Subcutaneous abdominal adipose tissue (tissue), 5 donors: ENCODE results near the gene RBP3.

Source experiments
- H3K27ac ChIP-seq: one replicate; pipeline ENCODE4 v1.7.0; 2013; ENCODE audit warnings: low read depth, mild to moderate bottlenecking, inconsistent platforms, low read length, moderate library complexity
- H3K27me3 ChIP-seq, 5 donors: one replicate each; pipeline ENCODE4 v1.7.0; 2013; ENCODE audit warnings: low read length in 5 of 5, inconsistent platforms in 1 of 5; ENCODE audit not compliant: control insufficient read depth in 5 of 5, insufficient read depth in 4 of 5
- H3K36me3 ChIP-seq, 5 donors: one replicate each; pipeline ENCODE4 v1.7.0; 2013; ENCODE audit warnings: low read length in 5 of 5; ENCODE audit not compliant: control insufficient read depth in 5 of 5, insufficient read depth in 5 of 5
- H3K4me1 ChIP-seq, 5 donors: one replicate each; pipeline ENCODE4 v1.7.0; 2013; ENCODE audit warnings: low read length in 5 of 5, mild to moderate bottlenecking in 3 of 5, moderate library complexity in 1 of 5; ENCODE audit not compliant: control insufficient read depth in 5 of 5, insufficient read depth in 5 of 5
- H3K4me3 ChIP-seq, 5 donors: one replicate each; pipeline ENCODE4 v1.7.0; 2013; ENCODE audit warnings: low read length in 5 of 5, low read depth in 1 of 5
- H3K9ac ChIP-seq, 5 donors: one replicate each; pipeline ENCODE4 v1.7.0; 2013; ENCODE audit warnings: low read length in 5 of 5, mild to moderate bottlenecking in 4 of 5, moderate library complexity in 3 of 5
- H3K9me3 ChIP-seq, 5 donors: one replicate each; pipeline ENCODE4 v1.7.0; 2013; ENCODE audit warnings: low read length in 5 of 5; ENCODE audit not compliant: control insufficient read depth in 5 of 5
- donor health status: healthy.
- donor health status: healthy.
- donor health status: healthy.
- donor health status: healthy.
- donor health status: healthy.

RBP3 gene

DNA sequence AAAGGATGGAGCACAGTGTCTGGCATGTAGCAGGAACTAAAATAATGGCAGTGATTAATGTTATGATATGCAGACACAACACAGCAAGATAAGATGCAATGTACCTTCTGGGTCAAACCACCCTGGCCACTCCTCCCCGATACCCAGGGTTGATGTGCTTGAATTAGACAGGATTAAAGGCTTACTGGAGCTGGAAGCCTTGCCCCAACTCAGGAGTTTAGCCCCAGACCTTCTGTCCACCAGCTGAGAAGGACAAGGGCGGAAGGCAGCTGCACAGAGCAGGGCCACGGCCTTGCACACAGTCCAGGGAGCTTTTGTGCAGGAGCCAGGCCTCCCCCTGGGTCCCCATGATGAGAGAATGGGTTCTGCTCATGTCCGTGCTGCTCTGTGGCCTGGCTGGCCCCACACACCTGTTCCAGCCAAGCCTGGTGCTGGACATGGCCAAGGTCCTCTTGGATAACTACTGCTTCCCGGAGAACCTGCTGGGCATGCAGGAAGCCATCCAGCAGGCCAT is at the start of gene RBP3:
Gene RBP3 (plus strand): TSS at position 226 of the 514 bp plus-strand sequence. CDS start 122 bp downstream, at position 348.
- Histone ChIP-seq H3K36me3 (no peaks in the 10 kb centered on the region), H3K4me3 (no peak within 1 kb of the TSS), H3K9me3 (no peaks in the 10 kb centered on the region), H3K27ac (no peak within 1 kb of the TSS), H3K27me3 (no peaks in the 10 kb centered on the region), H3K9ac (no peak within 1 kb of the TSS), H3K4me1 (peaks cover 0 to 3% (median 0%) of the 10 kb centered on the region in 5 donors)

DNA sequence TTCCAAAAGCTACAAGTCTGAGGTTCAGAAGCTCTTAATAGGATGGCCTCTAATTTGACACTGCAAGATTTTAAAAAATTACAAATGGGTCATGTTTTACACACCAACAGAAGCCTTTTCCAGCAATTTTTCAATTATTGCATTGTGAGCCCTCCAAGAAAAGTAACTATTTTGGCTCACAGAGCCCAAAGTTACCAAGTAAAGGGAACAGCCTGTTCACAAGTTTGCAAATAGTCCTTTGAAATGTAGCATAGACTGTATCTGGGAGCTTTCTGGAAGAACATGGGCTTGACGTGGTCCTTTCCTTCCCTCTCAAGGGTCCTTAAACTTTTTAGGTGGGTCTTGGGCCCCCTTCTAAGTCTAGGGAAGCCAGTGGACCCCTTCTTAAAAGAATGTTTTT is 49.4 kb upstream of the RBP3 start:
- H3K27ac ChIP-seq = no peak overlapping the region
- no peaks in the 10 kb centered on the region for H3K36me3 ChIP-seq
- no peaks in the 10 kb centered on the region for H3K9me3 ChIP-seq
- H3K9ac ChIP-seq = no peak overlapping the region
- H3K27me3 ChIP-seq = peaks cover 4 to 27% (median 20%) of the 10 kb centered on the region in 5 donors
- H3K4me3 ChIP-seq = no peak overlapping the region
- H3K4me1 ChIP-seq = peaks cover 2 to 38% (median 29%) of the 10 kb centered on the region in 5 donors

DNA sequence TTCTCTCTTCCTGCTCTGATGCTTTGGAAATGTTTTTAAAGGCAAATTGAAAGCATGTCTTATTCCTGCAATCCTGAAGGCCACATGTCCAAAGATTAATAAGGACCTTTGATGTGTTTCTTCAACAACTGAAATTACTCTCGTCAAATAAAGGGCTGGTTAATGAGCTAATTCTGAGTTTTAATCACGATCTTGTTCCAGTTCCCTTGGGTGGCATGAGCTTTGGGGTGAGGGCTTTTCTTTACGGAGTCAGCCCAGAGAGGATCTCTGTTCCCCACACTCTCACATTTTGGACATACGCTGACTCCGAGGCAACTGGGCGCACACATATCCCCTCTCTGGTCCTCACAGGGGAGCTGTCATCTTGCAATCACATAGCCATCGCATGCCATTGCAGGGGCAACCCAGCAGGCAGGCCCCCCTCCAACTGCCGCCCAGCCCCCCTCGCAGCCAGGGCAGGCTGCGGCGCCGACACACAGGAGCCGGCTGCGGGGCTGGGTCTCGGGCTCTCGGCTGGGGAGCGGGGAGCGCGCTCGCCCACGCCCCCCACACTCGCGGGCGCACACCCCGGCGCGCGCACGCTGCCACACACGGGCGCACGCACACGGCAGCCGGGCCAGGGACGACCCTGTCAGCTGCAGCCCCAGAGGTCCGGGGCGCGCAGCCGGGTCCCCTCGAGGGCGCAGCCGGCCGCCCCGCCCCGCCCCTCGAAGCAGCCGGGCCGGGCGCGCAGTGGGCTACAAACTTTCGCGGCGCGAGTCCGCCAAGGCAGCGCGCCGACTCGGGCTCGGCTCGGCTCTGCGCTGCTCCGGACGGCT is 48.3 kb upstream of the RBP3 start, which contains the start of gene GDF10:
Gene GDF10 (plus strand): TSS at position 587 of the 818 bp plus-strand sequence. CDS start 455 bp downstream, outside the sequence.
- peaks cover 3 to 38% (median 29%) of the 10 kb centered on the region in 5 donors for H3K4me1 ChIP-seq
- no peaks in the 10 kb centered on the region for H3K9me3 ChIP-seq
- peaks cover 4 to 25% (median 19%) of the 10 kb centered on the region in 5 donors for H3K27me3 ChIP-seq
- peak within 1 kb of the TSS in 2 of 5 donors; percentile 27 to 41 for H3K9ac ChIP-seq
- H3K4me3 ChIP-seq = peak within 1 kb of the TSS; percentile 42 to 65 (median 61)
- no peak within 1 kb of the TSS for H3K27ac ChIP-seq
- H3K36me3 ChIP-seq = no peaks in the 10 kb centered on the region

DNA sequence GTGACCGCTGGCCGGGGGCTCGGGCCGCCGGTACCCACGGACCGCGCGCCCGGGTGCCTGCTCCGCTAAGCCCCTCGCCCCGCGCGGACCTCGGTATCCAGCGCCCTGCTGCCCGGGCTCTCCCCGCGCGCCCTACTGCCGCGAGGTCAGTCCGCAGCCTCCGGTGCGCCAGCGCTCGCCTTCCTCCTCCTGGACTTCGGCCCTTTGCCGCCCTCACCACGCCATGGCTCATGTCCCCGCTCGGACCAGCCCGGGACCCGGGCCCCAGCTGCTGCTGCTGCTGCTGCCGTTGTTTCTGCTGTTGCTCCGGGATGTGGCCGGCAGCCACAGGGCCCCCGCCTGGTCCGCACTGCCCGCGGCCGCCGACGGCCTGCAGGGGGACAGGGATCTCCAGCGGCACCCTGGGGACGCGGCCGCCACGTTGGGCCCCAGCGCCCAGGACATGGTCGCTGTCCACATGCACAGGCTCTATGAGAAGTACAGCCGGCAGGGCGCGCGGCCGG is 47.7 kb upstream of the RBP3 start:
- Histone ChIP-seq H3K27me3 (peaks cover 4 to 25% (median 18%) of the 10 kb centered on the region in 5 donors), H3K27ac (no peak overlapping the region), H3K4me3 (peak overlapping the region in 4 of 5 donors; percentile 54 to 65 (median 62)), H3K36me3 (no peaks in the 10 kb centered on the region), H3K9me3 (no peaks in the 10 kb centered on the region), H3K4me1 (peaks cover 4 to 38% (median 29%) of the 10 kb centered on the region in 5 donors), H3K9ac (peak overlapping the region in 2 of 5 donors; percentile 27 to 41)

DNA sequence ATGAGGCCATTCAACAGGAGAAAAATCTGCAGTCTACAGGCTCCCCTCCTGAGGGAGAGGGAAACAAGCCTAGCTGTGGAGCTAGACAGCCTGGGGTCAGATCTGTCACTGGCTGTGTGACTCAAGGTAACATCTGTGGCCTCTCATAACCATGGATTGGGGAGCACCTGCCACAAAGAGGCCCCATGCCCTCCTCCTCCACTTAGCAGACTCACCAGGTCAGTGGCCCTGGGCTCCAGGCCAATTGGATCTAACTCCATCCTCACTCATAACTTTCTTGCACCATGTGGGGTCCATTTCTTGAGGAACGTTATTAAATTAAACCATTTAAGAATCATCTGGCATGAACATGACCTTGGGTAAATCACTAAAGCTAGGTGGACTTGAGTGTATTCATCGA is 46.3 kb upstream of the RBP3 start:
- Histone ChIP-seq H3K27me3 (peaks cover 4 to 24% (median 20%) of the 10 kb centered on the region in 5 donors), H3K9me3 (no peaks in the 10 kb centered on the region), H3K9ac (no peak overlapping the region)

DNA sequence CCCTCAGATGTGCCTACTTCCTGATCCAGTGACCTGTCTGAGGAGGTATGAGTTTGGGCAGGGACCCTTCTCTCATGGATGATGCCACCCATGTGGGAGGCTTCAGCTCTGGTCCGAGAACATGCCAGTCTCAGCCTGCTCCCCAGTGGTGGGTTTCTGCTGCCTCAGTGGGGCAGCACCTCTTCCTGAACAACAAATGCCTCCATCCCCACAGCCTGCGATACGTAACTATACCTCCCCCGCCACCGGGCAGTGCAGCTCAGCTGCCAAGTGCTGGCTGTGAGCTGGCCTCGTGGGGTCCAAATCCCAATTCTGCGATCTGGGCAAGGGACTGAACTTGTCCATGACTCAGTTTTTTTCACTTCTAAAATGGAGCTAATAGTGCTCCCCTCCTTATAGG is 45.1 kb upstream of the RBP3 start:
- H3K4me3 ChIP-seq = no peak overlapping the region
- no peak overlapping the region for H3K9ac ChIP-seq
- H3K9me3 ChIP-seq = no peaks in the 10 kb centered on the region
- no peaks in the 10 kb centered on the region for H3K36me3 ChIP-seq
- peaks cover 2 to 24% (median 18%) of the 10 kb centered on the region in 5 donors for H3K4me1 ChIP-seq
- no peak overlapping the region for H3K27ac ChIP-seq
- H3K27me3 ChIP-seq = peaks cover 4 to 26% (median 22%) of the 10 kb centered on the region in 5 donors

More for the DNA sequence above, 46.3 kb upstream of the RBP3 start:
- peak overlapping the region in 3 of 5 donors; percentile 54 to 65 (median 61) for H3K4me3 ChIP-seq
- H3K4me1 ChIP-seq = peaks cover 2 to 26% (median 23%) of the 10 kb centered on the region in 5 donors
- no peak overlapping the region for H3K27ac ChIP-seq
- no peaks in the 10 kb centered on the region for H3K36me3 ChIP-seq

DNA sequence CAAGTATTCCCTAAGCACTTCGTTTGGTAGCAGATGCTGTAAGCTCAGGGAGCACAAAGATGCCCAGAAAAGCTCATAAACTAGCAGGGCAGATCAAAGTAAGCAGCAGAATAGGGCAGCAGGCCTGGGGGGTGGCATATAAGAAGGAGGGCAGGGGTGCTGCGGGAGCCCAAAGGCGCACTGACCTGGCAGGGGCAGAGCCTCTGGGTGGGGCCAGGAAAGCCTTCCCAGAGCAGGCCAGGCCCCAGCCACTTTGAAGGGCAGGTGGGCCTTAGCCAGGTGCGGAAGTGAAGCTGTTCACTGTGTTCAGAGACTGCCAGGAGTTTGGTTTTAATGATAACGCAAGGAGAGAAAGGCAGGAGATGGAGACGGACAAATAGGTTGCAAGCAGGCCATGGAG is 44.3 kb upstream of the RBP3 start:
- Histone ChIP-seq H3K4me3 (no peak overlapping the region), H3K9ac (no peak overlapping the region), H3K27ac (no peak overlapping the region), H3K36me3 (no peaks in the 10 kb centered on the region), H3K4me1 (peaks cover 2 to 24% (median 18%) of the 10 kb centered on the region in 5 donors), H3K27me3 (peaks cover 4 to 26% (median 22%) of the 10 kb centered on the region in 5 donors), H3K9me3 (no peaks in the 10 kb centered on the region)

DNA sequence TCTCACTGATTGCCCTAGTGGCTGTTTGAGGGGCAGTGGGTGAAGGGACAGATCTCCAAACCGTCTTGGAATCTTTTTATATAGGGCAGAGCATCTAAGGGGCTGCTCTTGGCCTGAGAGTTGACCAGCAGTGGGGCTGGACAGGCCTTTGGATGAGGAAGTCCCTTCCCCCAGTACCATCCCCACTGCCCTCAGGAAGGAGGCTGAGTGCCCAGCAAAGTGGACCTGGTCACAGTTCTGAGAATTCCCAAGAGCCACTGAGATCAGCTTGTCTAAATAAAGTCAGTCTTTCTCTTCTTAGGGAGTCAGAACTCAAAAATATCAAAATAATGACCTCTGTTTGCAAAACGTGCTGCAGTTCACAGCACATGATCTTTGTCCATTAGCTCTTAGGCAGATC is 42.6 kb upstream of the RBP3 start:
- Histone ChIP-seq H3K27ac (no peak overlapping the region), H3K9me3 (no peaks in the 10 kb centered on the region), H3K4me3 (no peak overlapping the region), H3K27me3 (peaks cover 4 to 26% (median 19%) of the 10 kb centered on the region in 5 donors), H3K9ac (no peak overlapping the region), H3K36me3 (no peaks in the 10 kb centered on the region), H3K4me1 (peaks cover 2 to 16% (median 10%) of the 10 kb centered on the region in 5 donors)

DNA sequence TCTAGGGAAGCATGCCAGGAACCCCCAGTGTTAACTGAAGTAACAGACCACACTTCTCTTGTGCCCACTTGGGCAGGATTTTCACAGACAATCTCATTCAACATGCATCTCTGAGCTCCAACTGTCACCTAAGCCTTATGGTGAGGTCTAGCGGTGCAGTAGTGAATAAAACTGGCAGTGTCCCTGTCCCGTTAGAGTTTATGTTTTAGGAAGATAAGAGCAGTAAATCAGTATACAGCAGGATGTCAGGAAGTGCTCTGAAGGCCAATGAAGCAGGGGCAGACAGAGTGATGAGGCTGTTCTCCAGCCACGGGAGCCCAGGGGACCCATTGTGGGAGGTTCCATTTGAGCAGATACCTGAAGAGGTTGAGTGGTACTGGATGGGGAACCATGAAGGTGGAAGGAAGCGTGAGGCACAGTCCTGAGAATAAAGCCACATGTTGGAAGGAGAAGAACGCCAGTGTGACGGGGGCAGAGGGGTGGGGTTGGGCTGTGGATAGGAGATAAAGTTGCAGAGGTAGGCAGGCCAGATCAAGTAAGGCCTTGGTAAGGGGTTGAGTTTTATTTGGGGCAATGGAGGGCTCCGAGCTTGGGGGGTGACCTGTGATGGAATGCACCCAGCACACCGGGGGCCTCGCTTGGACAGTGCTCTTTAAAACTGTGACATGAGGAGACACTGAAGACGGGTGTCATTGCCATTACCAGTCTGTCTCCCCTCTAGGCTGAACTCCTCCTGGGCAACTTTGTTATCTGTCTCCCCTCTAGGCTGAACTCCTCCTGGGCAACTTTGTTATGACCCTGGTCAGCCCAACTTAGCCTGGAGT is 41.6 kb upstream of the RBP3 start:
- no peaks in the 10 kb centered on the region for H3K9me3 ChIP-seq
- peaks cover 4 to 15% (median 10%) of the 10 kb centered on the region in 5 donors for H3K4me1 ChIP-seq
- no peak overlapping the region for H3K27ac ChIP-seq
- no peak overlapping the region for H3K9ac ChIP-seq
- H3K36me3 ChIP-seq = no peaks in the 10 kb centered on the region
- no peak overlapping the region for H3K4me3 ChIP-seq
- peaks cover 0 to 18% (median 10%) of the 10 kb centered on the region in 5 donors for H3K27me3 ChIP-seq
